NCI-H2171 treated with DMSO at 0.1 percent for 48 hours (cell line): Measurements from ENCODE around the gene PPP1R13B.

Experiments used
- DNase-seq: peaks from one replicate; lab custom pipeline; 2025; lab: John Stamatoyannopoulos, UW

Gene PPP1R13B

GRCh38 chr14:103743691-103744090, 103.7 kb downstream of the PPP1R13B start:
- no peak for DNase-seq

- DNase-seq: no peak
Measured at GRCh38 chr14:103742499-103743255, 104.7 kb downstream of the PPP1R13B start.

GRCh38 chr14:103741876-103742275, 105.5 kb downstream of the PPP1R13B start:
- no peak for DNase-seq

- DNase-seq: no peak
Measured at GRCh38 chr14:103740991-103741689, 106.2 kb downstream of the PPP1R13B start.

- no peak for DNase-seq
Measured at GRCh38 chr14:103739793-103740501, 107.4 kb downstream of the PPP1R13B start.

- no peak for DNase-seq
Measured at GRCh38 chr14:103739466-103739792, 107.9 kb downstream of the PPP1R13B start.

GRCh38 chr14:103738701-103739451, 108.5 kb downstream of the PPP1R13B start:
- no peak for DNase-seq

GRCh38 chr14:103738166-103738565, 109.2 kb downstream of the PPP1R13B start:
- no peak for DNase-seq

GRCh38 chr14:103737432-103738045, 109.8 kb downstream of the PPP1R13B start:
- no peak for DNase-seq

- DNase-seq: no peak
Measured at GRCh38 chr14:103736546-103737431, 110.6 kb downstream of the PPP1R13B start.

- no peak for DNase-seq
Measured at GRCh38 chr14:103735815-103736545, 111.4 kb downstream of the PPP1R13B start.

- no peak for DNase-seq
Measured at GRCh38 chr14:103735439-103735814, 111.9 kb downstream of the PPP1R13B start.

GRCh38 chr14:103735022-103735421, 112.4 kb downstream of the PPP1R13B start:
- no peak for DNase-seq

- DNase-seq: no peak
Measured at GRCh38 chr14:103734081-103734888, 113.1 kb downstream of the PPP1R13B start.

- no peak for DNase-seq
Measured at GRCh38 chr14:103733651-103734050, 113.7 kb downstream of the PPP1R13B start.

GRCh38 chr14:103732868-103733620, 114.3 kb downstream of the PPP1R13B start:
- no peak for DNase-seq

GRCh38 chr14:103731916-103732867, 115.2 kb downstream of the PPP1R13B start:
- no peak for DNase-seq
